Ramos (cell line): ENCODE measurements around the gene UCK1.

ENCODE experiments used
- in situ Hi-C: fragments of 300-500 bp; cut with MboI; formaldehyde crosslinking; loops from one replicate; pipeline ENCODE4 v1.14.3; 2022; ENCODE audit warnings: low sequenced_read_pairs; ENCODE audit not compliant: unreplicated experiment

The UCK1 gene

GRCh38 chr9:131500939-131501541 lies 30.0 kb downstream of the UCK1 start:
- in situ Hi-C loops, result loop anchor here (10.0 kb wide), 1 partner anchor 244 kb away; the partner anchor contains the start of gene RAPGEF1

DNA sequence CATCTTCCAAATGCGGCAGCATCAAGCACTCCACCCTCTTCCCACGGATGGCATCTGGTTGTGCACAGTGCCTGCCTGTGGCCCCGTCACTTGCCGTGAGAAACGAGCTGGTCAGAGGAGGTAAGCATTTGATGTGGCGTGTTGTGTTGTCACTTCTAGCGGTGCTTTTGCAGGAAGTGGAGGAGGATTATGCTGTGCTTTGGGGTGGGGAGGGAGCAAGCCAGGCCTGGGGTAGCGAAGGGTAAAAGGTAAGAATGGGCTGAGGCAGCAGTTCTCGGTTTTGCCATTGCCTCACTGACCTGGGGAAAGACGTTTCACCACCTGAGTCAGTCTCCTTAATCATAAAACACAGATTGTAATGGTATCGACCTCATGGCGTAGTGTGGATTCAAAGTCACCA lies 30.7 kb downstream of the UCK1 start:
- in situ Hi-C loops, result loop anchor here (10.0 kb wide), 1 partner anchor 244 kb away; the partner anchor contains the start of gene RAPGEF1

- in situ Hi-C loops, result no loop called here
Measured at GRCh38 chr9:131499254-131499767, 31.8 kb downstream of the UCK1 start.

DNA sequence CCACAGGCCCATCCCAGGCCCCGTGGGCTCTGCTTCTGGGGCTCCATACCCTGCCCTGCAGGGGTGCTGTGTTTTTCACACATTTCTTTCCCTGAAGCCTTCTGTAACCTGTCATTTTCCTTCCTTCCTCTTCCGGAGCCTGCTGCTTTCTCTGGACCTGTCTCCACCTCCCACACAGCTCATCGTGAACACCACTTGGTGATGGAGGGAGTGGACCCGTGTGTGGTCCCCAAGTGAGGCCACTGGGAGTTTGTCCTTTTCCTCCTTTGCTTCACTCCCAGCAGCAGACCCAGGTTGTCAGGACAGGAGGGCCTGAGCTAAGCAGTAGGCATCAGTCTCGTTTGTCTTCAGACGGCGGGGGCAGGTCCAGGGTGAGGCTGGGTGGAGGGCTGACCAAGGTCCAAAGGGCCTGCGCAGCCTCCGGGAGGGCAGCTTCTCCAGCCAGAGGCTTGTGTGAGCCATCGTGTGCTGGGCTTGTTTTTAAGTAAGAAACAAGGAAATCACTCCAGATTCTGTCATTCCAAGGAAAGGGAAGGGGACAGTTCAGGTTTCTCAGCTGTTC lies 34.1 kb downstream of the UCK1 start:
- in situ Hi-C loops, result no loop called here

DNA sequence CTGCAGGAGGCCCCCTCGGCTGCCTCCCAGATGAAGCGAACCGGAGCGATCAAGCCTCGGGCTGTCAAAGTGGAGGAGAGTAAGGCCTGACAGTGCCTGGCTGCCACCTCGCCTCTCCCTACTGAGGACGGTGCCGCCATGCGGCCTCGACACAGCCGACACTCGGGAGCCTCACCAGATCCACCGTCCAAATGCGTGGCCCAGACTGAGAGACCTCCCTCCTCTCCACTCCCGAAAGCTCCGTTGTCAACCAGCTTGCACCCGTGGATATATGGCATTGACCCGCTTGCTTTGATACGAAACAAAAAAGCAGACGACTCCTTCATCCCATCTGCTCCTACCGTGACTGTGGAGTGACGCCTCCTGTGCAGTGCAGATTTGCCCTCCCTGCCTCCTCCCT lies 35.3 kb downstream of the UCK1 start:
- in situ Hi-C loops, result no loop called here

GRCh38 chr9:131494296-131494870 lies 36.7 kb downstream of the UCK1 start:
- in situ Hi-C loops, result no loop called here

- in situ Hi-C loops, result no loop called here
Measured at GRCh38 chr9:131492070-131492469, 39.0 kb downstream of the UCK1 start.

DNA sequence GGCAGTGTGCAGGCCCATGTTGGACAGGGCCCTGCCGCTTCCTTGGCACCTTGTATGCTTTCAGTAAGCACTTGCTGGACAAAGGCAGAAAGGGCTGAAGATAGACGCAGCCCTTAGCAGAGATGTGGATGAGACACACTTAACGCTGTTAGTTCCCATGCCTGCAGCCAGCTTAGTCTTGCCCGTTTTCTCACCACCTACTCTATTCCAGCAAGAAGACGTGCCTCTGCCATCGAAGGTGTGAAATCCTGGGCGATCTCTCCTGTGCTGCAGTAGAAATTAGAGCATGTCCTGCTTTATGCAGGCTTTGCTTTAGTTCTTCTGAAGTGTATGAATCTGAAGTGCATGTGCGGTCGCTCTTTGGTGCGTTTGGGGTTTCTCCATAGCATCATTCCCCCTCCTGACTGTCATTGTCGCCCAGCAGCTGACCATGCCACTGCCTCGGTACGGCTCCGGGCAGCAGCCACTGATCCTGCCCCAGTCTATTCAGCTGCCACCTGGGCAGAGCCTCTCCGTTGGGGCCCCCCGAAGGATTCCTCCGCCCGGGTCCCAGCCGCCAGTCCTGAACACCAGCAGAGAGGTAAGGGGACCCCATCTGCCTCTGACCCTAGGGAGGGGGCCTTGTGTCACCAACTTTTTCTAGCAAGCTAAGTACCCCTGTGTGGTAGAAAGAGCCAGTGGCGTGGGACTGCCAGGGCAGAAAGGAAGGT lies 39.9 kb downstream of the UCK1 start:
- in situ Hi-C loops, result no loop called here

DNA sequence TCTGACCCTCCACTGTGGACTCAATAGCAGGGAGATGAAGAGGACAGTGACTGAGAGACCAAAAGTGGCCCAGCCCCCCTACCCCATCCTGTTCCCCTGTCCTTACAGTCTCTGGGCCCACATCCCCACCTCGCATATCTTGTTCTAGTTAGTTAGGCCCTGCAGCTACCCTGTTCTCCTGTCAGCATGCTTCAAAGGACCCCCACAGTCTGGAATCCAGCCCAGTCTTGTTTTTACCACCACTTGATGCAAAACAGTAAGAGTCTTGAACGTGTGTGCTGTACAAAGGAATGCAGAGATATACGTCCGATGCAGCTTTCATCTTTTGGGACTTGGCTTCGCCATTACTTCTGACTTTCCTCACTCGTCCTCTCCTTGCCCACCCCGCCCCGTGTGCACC lies 40.5 kb downstream of the UCK1 start:
- in situ Hi-C loops, result no loop called here

- in situ Hi-C loops, result no loop called here
Measured at GRCh38 chr9:131487621-131488031, 43.4 kb downstream of the UCK1 start.

DNA sequence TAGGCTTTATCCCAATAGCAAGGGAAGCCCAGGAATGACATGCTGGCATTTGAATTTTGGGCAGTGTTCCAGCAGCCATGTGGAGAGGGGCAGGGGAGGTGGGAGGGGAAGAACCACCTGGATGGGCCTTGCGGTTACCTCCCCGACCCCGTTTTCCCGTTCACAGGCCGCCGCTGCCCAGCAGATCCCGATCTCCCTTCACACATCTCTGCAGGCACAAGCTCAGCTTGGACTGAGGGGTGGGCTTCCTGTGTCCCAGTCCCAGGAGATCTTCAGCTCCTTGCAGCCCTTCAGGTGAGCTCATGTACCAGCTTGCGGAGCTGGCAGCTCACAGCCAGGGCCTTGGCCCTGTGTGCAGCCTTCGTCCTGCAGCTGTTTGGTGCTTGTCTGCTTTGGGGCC lies 44.1 kb downstream of the UCK1 start:
- in situ Hi-C loops, result no loop called here

DNA sequence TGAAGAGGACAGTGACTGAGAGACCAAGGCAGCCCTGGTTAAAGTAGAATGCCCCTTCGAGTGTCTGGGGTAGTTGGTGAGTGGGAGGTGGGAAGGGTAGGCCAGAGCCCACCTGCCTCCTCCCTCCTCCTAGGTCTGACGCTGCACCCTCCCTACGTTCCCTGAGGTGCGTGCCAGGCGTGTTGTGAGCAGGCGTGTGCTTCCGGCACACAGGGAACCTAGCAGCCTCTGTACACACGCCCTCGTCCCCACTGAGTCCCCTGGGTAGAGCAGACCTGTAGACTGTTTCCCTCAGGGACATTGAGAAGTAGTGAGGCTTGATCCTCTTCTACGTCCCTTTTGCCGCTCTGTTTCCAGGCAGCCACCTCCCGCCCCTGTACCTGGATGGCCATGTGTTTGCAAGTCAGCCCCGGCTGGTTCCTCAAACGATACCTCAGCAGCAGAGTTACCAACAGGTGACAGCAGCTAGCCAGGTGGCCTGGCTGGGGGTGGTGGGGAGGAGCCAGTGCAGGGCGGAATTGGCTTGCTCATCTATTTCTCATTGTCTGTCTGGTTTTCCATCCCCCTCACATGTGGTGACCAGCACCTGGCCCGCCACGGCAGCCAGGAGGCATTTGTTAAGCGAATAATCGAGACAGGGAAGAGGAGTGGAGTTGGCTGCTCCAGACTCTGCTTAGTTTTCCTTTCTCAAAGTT lies 45.2 kb downstream of the UCK1 start:
- in situ Hi-C loops, result no loop called here

GRCh38 chr9:131485206-131485605 lies 45.9 kb downstream of the UCK1 start:
- in situ Hi-C loops, result no loop called here

DNA sequence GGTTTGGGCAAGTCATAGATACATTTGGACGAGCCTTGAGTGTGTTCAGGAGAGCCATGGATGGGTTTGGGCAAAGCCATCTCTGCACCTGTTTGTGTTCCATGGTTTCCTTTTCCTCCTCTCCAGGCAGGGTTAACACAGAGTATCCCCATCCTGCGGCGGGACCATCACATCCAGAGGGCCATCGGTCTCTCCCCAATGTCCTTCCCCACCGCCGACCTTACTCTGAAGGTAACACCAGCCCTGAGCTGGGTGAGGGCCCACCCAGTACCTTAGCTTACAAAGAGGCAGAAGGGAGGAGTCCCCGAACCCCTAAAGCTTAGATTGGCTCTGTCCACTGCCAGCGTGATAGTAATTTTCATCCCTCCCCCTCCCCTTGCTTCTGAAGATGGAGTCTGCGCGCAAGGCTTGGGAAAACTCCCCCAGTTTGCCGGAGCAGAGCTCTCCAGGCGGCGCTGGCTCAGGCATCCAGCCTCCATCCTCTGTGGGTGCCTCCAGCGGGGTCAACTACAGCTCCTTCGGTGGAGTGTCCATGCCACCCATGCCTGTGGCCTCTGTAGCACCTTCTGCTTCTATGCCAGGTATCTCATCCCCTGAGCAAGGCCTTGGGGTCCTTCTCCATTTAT lies 46.4 kb downstream of the UCK1 start:
- in situ Hi-C loops, result no loop called here

GRCh38 chr9:131484051-131484445 lies 47.0 kb downstream of the UCK1 start:
- in situ Hi-C loops, result no loop called here

GRCh38 chr9:131483319-131484050 lies 47.6 kb downstream of the UCK1 start:
- in situ Hi-C loops, result no loop called here

DNA sequence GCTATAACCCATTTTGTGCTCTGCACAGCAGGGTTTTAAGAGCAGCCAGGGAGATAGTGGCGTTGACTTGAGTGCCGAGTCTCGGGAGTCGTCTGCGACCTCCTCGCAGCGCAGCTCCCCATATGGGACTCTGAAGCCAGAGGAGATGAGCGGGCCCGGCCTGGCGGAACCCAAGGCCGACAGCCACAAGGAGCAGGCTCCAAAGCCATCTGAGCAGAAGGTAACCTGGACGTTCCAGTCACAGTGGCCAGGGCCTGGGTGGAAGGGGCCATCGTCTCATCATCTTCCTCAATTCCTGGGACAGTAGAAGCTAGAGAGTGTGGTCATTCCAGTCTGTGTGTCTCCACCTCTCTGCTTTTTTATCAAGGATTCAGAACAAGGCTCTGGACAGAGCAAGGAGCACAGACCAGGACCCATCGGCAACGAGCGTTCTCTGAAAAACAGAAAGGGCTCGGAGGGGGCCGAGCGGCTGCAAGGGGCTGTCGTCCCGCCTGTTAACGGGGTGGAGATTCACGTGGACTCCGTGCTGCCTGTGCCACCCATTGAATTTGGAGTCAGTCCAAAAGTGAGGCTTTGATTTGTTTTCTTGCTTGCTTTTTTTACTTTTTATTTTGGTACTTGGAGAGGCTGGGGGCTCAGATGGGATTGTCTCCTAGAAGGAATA lies 48.6 kb downstream of the UCK1 start:
- in situ Hi-C loops, result no loop called here

DNA sequence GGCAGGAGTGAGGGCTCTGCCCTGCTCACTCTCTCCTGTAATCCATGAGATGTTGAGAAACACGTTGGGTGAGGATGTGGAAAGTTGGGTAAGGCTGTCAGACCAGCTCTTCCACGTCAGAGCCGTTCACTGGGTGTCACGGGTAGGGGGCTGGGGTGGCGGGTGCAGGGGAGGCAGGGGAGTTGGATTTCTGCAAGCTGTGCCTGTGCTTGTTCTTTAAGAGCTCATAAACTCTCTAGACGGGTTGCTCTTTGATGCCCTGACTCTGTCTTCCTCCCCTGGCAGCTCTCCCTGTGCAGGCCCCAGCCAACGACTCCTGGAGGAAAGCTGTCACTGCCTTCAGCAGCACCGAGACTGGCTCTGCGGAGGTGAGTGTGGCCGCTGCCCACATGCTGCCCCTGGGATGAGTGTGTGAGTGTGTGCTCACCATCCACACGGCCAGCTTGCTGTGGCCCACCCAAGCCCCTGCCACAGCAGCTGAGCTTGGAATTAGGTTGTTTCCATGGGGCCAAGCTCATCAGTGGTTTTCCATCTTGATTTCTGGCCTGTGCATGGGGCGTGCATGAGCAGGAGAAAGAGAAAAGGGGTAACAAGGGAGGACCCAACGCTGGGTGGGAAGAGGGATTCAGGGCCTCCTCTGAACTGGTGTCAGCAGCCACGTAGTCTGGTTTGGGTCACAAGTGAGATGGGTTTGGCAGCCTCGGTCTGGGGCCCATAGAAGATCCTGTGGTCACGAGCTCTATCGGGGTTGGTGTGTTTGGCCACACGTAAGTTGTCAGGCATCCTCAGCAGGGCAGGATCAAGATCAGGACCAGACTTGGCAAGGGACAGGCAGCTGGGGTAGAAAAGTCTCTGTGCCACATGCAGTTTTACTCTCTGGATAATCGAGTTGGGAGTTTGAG lies 49.4 kb downstream of the UCK1 start:
- in situ Hi-C loops, result no loop called here
